AG10803 (cell line): Measurements from ENCODE around the gene GLP1R.

Source experiments
- DNase-seq: peaks from one replicate; pipeline ENCODE4 v3.0.0; 2010; ENCODE audit warnings: low read depth
- H3K4me3 ChIP-seq: 2 replicates; pipeline ENCODE4 v1.5.1; 2011; ENCODE audit warnings: mild to moderate bottlenecking, low read length, control low read depth
- TF ChIP-seq, protein P1 (sequence below): conservative IDR thresholded peaks from 2 replicates; pipeline ENCODE4 v1.5.1; 2011; ENCODE audit warnings: mild to moderate bottlenecking, low read length, control low read depth, inconsistent platforms

The GLP1R gene

GRCh38 chr6:39086294-39086693, 37.7 kb downstream of the GLP1R start:
- TF ChIP-seq, protein P1, sequence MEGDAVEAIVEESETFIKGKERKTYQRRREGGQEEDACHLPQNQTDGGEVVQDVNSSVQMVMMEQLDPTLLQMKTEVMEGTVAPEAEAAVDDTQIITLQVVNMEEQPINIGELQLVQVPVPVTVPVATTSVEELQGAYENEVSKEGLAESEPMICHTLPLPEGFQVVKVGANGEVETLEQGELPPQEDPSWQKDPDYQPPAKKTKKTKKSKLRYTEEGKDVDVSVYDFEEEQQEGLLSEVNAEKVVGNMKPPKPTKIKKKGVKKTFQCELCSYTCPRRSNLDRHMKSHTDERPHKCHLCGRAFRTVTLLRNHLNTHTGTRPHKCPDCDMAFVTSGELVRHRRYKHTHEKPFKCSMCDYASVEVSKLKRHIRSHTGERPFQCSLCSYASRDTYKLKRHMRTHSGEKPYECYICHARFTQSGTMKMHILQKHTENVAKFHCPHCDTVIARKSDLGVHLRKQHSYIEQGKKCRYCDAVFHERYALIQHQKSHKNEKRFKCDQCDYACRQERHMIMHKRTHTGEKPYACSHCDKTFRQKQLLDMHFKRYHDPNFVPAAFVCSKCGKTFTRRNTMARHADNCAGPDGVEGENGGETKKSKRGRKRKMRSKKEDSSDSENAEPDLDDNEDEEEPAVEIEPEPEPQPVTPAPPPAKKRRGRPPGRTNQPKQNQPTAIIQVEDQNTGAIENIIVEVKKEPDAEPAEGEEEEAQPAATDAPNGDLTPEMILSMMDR: no peak
- DNase-seq: no peak

DNA sequence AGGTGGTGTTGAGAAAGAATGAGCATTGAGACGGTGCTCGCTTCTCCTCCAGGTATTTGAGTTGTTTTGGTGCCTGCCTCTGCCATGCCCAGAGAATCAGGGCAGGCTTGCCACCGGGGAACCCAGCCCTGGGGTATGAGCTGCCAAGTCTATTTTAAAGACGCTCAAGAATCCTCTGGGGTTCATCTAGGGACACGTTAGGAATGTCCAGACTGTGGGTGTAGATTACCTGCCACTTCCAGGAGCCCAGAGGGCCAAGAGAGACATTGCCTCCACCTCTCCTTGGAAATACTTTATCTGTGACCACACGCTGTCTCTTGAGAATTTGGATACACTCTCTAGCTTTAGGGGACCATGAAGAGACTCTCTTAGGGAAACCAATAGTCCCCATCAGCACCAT, 38.1 kb downstream of the GLP1R start:
- DNase-seq: no peak
- no peak overlapping the region for H3K4me3 ChIP-seq
- TF ChIP-seq, protein P1: no peak

More at GRCh38 chr6:39086294-39086693, 37.7 kb downstream of the GLP1R start:
- H3K4me3 ChIP-seq: no peak overlapping the region

DNA sequence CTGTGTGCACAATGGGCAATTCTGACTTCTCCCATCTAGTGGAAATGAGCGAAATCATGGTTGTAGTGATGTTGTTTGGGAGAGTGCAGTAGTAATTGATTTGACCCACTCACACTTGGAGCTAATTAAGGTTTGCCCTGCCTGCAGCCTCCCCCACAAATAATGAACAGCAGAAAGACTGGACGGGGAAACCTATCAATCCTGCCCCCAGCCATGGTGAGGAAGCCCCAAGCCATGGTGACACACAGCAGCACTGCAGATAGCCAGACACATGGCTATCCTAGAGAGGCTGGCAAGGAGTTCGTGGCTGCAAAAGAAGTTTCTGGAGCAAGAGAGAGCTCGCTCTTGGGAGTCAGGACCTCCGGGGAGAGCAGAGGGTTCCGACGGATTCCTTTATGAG, 38.6 kb downstream of the GLP1R start:
- DNase-seq: no peak
- no peak overlapping the region for H3K4me3 ChIP-seq
- TF ChIP-seq, protein P1: no peak

DNA sequence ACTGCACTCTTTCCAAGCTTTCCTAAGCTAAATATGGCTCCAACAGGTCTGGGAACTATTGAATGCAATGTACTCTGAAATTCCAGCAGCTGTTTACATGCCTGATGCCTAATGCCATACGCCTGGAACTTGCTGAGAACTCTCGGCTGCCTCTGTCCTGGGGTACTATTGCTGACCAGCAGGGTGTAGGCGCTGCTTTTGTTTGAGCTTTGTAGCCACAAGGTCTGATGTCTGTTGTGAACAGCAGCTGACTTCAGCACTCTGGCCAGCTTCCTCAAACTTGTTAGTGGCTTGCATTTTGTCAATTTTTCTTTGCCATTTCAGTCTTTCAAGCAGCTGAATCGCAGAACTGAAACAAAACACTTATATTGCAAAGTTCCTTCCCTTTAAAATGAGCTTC, 39.8 kb downstream of the GLP1R start:
- TF ChIP-seq, protein P1: peak; percentile 58
- H3K4me3 ChIP-seq: no peak overlapping the region
- peak; percentile 53 for DNase-seq

DNA sequence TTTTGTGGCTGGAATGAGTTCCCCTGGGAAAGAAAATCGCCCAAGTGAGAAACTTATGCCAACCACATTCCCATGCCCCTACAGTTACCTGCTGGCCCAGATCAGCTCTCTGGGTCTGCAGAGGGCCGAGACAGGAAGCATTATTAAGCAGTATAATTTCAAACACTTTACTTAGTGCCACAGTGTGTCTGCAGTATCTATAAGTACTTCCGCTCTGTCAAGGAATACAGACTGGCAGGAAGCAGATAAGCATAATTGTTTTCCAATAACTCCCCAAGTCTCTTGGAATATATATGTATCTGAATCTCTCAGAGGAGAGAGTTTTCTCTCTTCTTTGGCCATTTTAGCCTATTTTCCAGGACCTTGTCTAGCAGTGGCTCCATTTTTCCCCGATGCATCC, 41.5 kb downstream of the GLP1R start:
- no peak overlapping the region for H3K4me3 ChIP-seq
- TF ChIP-seq, protein P1: no peak
- no peak for DNase-seq

DNA sequence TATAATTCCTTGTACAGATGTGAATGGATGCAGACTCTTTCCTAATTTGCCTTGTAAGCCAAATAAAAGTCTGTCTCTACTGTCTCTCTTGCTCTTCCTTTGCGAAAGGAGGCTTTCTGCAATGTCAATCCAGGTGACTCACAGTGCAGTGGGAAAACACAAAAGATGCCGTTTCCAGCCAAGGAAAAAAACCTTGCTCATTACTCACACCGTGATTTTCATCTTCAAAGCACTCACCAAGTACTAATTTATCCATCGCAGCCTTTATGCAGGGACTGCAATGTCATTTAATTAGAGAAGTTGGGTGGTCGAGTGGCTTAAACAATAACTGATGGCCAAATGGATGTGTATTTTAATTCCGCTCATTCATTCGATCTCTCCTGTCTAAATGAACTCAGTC, 42.6 kb downstream of the GLP1R start:
- TF ChIP-seq, protein P1: no peak
- no peak for DNase-seq

GRCh38 chr6:39092124-39092523, 43.5 kb downstream of the GLP1R start:
- DNase-seq: no peak
- TF ChIP-seq, protein P1: no peak

More for the DNA sequence above, 42.6 kb downstream of the GLP1R start:
- H3K4me3 ChIP-seq: no peak overlapping the region

More at GRCh38 chr6:39092124-39092523, 43.5 kb downstream of the GLP1R start:
- no peak overlapping the region for H3K4me3 ChIP-seq
